B cell (primary cell): Measurements from ENCODE around the gene STAC. TPM values are rescaled to one million over a fixed set of nuclear protein-coding genes. Genes with fewer than 3 reads are reported as not detected.

ENCODE experiments used
- ATAC-seq: fragments of 200-7000 bp; cut with Tn5 transposase; one replicate; pipeline ENCODE4 v1.10.0; 2021; ENCODE audit warnings: low read depth, mild to moderate bottlenecking, moderate number of reproducible peaks, moderate library complexity
- CTCF ChIA-PET: fragments of 350-600 bp; sonication (Branson Sonifier 250); formaldehyde crosslinking; loops from one replicate; lab custom pipeline; 2021; ENCODE audit warnings: antibody characterized with exemption, inconsistent platforms; lab: Charles Lee
- POLR2A ChIA-PET: fragments of 350-600 bp; sonication (Branson Sonifier 250); formaldehyde crosslinking; loops from one replicate; lab custom pipeline; 2021; ENCODE audit warnings: antibody characterized with exemption; lab: Charles Lee
- DNase-seq: peaks from one replicate; pipeline ENCODE4 v3.0.0; 2013
- H2AFZ ChIP-seq: 2 replicates; pipeline ENCODE4 v1.6.1; 2012; ENCODE audit warnings: mild to moderate bottlenecking, low read depth, low read length; ENCODE audit not compliant: insufficient read depth, poor library complexity, severe bottlenecking
- H3K27ac ChIP-seq, 2 donors: 1 replicate in 1 of 2; 2 replicates in 1 of 2; pipeline ENCODE4 v1.5.1; 2012 to 2013; ENCODE audit warnings: low read length in 2 of 2, mild to moderate bottlenecking in 2 of 2, moderate library complexity in 1 of 2
- H3K27me3 ChIP-seq, 4 experiments: fragments of 200-600 bp in 1 of 4; sonication (generic) in 1 of 4; replicated peaks in 1 of 4; 1 replicate in 2 of 4; 2 replicates in 2 of 4; pipeline versions ENCODE4 v1.6.1 to v1.7.0; 2013 to 2016; ENCODE audit warnings: low read length in 3 of 4, mild to moderate bottlenecking in 2 of 4, mixed read lengths in 1 of 4, moderate library complexity in 1 of 4; ENCODE audit not compliant: insufficient read depth in 4 of 4, control insufficient read depth in 3 of 4; ENCODE audit errors: control extremely low read depth in 1 of 4
- H3K36me3 ChIP-seq, 2 experiments: replicated peaks in 1 of 2; 1 replicate in 1 of 2; 2 replicates in 1 of 2; pipeline versions ENCODE4 v1.6.1 to v1.7.1; 2013; ENCODE audit warnings: low read length in 1 of 2; ENCODE audit not compliant: insufficient read depth in 2 of 2, control insufficient read depth in 1 of 2; ENCODE audit errors: control extremely low read depth in 1 of 2, extremely low read depth in 1 of 2
- H3K4me1 ChIP-seq, 2 donors: fragments of 200-600 bp in 1 of 2; sonication (generic) in 1 of 2; 1 replicate in 1 of 2; 2 replicates in 1 of 2; pipeline versions ENCODE4 v1.5.1 to v1.6.1; 2013 to 2017; ENCODE audit warnings: low read length in 2 of 2; ENCODE audit not compliant: control insufficient read depth in 2 of 2, insufficient read depth in 2 of 2
- H3K4me2 ChIP-seq: replicated peaks from 2 replicates; pipeline ENCODE3; 2012; ENCODE audit warnings: mild to moderate bottlenecking, low read depth, low read length; ENCODE audit not compliant: poor library complexity, severe bottlenecking
- H3K4me3 ChIP-seq, 5 experiments: fragments of 200-600 bp in 1 of 5; sonication (generic) in 1 of 5; 1 replicate in 3 of 5; 2 replicates in 2 of 5; pipeline versions ENCODE4 v1.5.1 to v1.7.0; 2011 to 2016; ENCODE audit warnings: low read length in 4 of 5, mild to moderate bottlenecking in 4 of 5, low read depth in 2 of 5, control low read depth in 1 of 5, moderate library complexity in 1 of 5; ENCODE audit not compliant: insufficient read depth in 1 of 5; ENCODE audit errors: control extremely low read depth in 1 of 5, extremely low read depth in 1 of 5
- H3K79me2 ChIP-seq: fragments of 200-600 bp; sonication (generic); one replicate; pipeline ENCODE4 v1.6.0; 2016; ENCODE audit warnings: low read length; ENCODE audit not compliant: control insufficient read depth, insufficient read depth
- H3K9ac ChIP-seq: fragments of 200-600 bp; sonication (generic); 2 replicates; pipeline ENCODE4 v1.6.1; 2017; ENCODE audit warnings: mild to moderate bottlenecking, low read length, moderate library complexity
- H3K9me3 ChIP-seq, 3 donors: one replicate each; pipeline versions ENCODE4 v1.6.1 to v1.7.1; 2013; ENCODE audit warnings: low read length in 2 of 3; ENCODE audit not compliant: control insufficient read depth in 2 of 3, insufficient read depth in 1 of 3; ENCODE audit errors: control extremely low read depth in 1 of 3
- H4K20me1 ChIP-seq: 2 replicates; pipeline ENCODE4 v1.6.0; 2012; ENCODE audit warnings: mild to moderate bottlenecking, low read length; ENCODE audit not compliant: insufficient read depth, control insufficient read depth, poor library complexity, severe bottlenecking
- H3K27ac Mint-ChIP-seq: one replicate; pipeline ENCODE4 v1.8.0; 2021; ENCODE audit warnings: mixed read lengths
- H3K27me3 Mint-ChIP-seq: one replicate; pipeline ENCODE4 v1.8.0; 2021; ENCODE audit warnings: mixed read lengths
- H3K4me1 Mint-ChIP-seq: one replicate; pipeline ENCODE4 v1.8.0; 2021; ENCODE audit warnings: mixed read lengths
- H3K4me3 Mint-ChIP-seq: one replicate; pipeline ENCODE4 v1.8.0; 2021; ENCODE audit warnings: mixed read lengths
- H3K9me3 Mint-ChIP-seq: one replicate; pipeline ENCODE4 v1.8.0; 2022; ENCODE audit warnings: mixed read lengths; ENCODE audit not compliant: insufficient read depth
- CTCF ChIP-seq: fragments of 200-600 bp; IDR thresholded peaks from one replicate; pipeline ENCODE4 v1.8.0; 2022; ENCODE audit warnings: antibody characterized with exemption, mild to moderate bottlenecking
- EZH2 ChIP-seq: IDR thresholded peaks from 2 replicates; pipeline ENCODE4 v1.6.1; 2012; ENCODE audit warnings: borderline replicate concordance, low read depth, mild to moderate bottlenecking, moderate library complexity, low read length; ENCODE audit not compliant: insufficient read depth, poor library complexity, severe bottlenecking
- WGBS: methylation state at CpG from one replicate; pipeline ENCODE4 v1.1.5; 2013; ENCODE audit warnings: missing lambda C conversion rate; ENCODE audit not compliant: insufficient coverage; 5-methylcytosine and 5-hydroxymethylcytosine counted together
- intact Hi-C: fragments of 100-400 bp; cut with micrococcal nuclease; formaldehyde crosslinking; loops from one replicate; pipeline ENCODE4 v1.10.0; 2022
- polyA plus RNA-seq: library from polyadenylated mRNA; depleted of rRNA; stranded (reverse); fragments of >200 nt; gene quantifications from 2 replicates; pipeline ENCODE4 v1.2.3, GENCODE V29; 2012
- total RNA-seq, 2 donors: library from RNA; stranded (reverse); fragments of 120-200 nt in 1 of 2; gene quantifications; 1 replicate in 1 of 2; 2 replicates in 1 of 2; pipeline versions ENCODE4 v1.2.3 to v1.2.4, GENCODE V29; 2013 to 2022

The STAC gene
- total and polyA plus RNA-seq, 2 donors (not counting 1 experiment from before 2014, with no cell fraction given), result not detected

- no peak overlapping the region for H3K9ac ChIP-seq
- H3K4me2 ChIP-seq, result no peak overlapping the region
These were observed 20.8 kb downstream of the STAC start for GRCh38 chr3:36401056-36401455.

GRCh38 chr3:36403661-36404060 lies 23.4 kb downstream of the STAC start:
- Histone ChIP-seq H3K27me3 (no peaks in the 10 kb centered on the region), H3K9ac (no peak overlapping the region), H3K4me2 (no peak overlapping the region), H4K20me1 (no peaks in the 10 kb centered on the region), H3K36me3 (no peaks in the 10 kb centered on the region), H3K79me2 (no peaks in the 10 kb centered on the region), H3K4me3 (no peak overlapping the region), H3K9me3 (no peaks in the 10 kb centered on the region), H3K4me1 (no peaks in the 10 kb centered on the region), H2AFZ (no peak overlapping the region), H3K27ac (no peak overlapping the region)
- no peaks in the 10 kb centered on the region for H3K4me1 Mint-ChIP-seq
- H3K27me3 Mint-ChIP-seq, result peaks cover 4% of the 10 kb centered on the region
- TF ChIP-seq EZH2 (no peak), CTCF (no peak)
- DNase-seq (no peak), ATAC-seq (no peak)
- H3K4me3 Mint-ChIP-seq, result no peak overlapping the region
- ChIA-PET CTCF (no interaction called here), POLR2A (no interaction called here)
- no peaks in the 10 kb centered on the region for H3K9me3 Mint-ChIP-seq
- intact Hi-C loops, result no loop called here
- no peak overlapping the region for H3K27ac Mint-ChIP-seq

More at GRCh38 chr3:36401056-36401455, 20.8 kb downstream of the STAC start:
- no peaks in the 10 kb centered on the region for H3K79me2 ChIP-seq
- DNase-seq (no peak), ATAC-seq (no peak)
- no peak overlapping the region for H2AFZ ChIP-seq
- ChIA-PET CTCF (no interaction called here), POLR2A (no interaction called here)
- intact Hi-C loops, result no loop called here
- WGBS, result 88% methylated on average over 1 of the region's 1 CpG
- no peaks in the 10 kb centered on the region for H3K36me3 ChIP-seq
- H3K9me3 ChIP-seq, result no peaks in the 10 kb centered on the region
- H3K27ac ChIP-seq, result no peak overlapping the region
- Mint-ChIP-seq H3K27me3 (peaks cover 8% of the 10 kb centered on the region), H3K9me3 (no peaks in the 10 kb centered on the region), H3K4me1 (no peaks in the 10 kb centered on the region), H3K4me3 (no peak overlapping the region), H3K27ac (no peak overlapping the region)
- no peaks in the 10 kb centered on the region for H4K20me1 ChIP-seq
- H3K4me3 ChIP-seq, result no peak overlapping the region
- TF ChIP-seq CTCF (no peak), EZH2 (no peak)
- peaks cover 0 to 3% (median 0%) of the 10 kb centered on the region in 4 experiments for H3K27me3 ChIP-seq
- H3K4me1 ChIP-seq, result no peaks in the 10 kb centered on the region
